Fibroblast of lung (primary cell): ENCODE data around the gene ARHGAP42.

Experiments used
- CTCF ChIP-seq, 2 donors: IDR thresholded peaks in 1 of 2; conservative IDR thresholded peaks in 1 of 2; 1 replicate in 1 of 2; 2 replicates in 1 of 2; pipeline ENCODE4 v1.5.1; 2011 to 2012; ENCODE audit warnings: low read length in 2 of 2, control low read depth in 1 of 2, inconsistent platforms in 1 of 2, low read depth in 1 of 2, mild to moderate bottlenecking in 1 of 2
- EZH2 ChIP-seq: IDR thresholded peaks from 2 replicates; pipeline ENCODE4 v1.5.1; 2012; ENCODE audit warnings: low read length, control low read depth, mild to moderate bottlenecking; ENCODE audit errors: missing control alignments

- TF ChIP-seq CTCF (conservative IDR thresholded peaks at IDR 0.05 in 1 of 2, IDR thresholded peaks at IDR 0.05 in 1 of 2; ENCODE audit: low read depth in 1 of 2, low read length in 2 of 2) (no peak), EZH2 (no peak)
Measured at GRCh38 chr11:100889758-100890157, 202.7 kb downstream of the ARHGAP42 start.
